COLO668 (cell line): ENCODE measurements around the gene LRRC27.

Source experiments
- DNase-seq: peaks from one replicate; lab custom pipeline; 2025; ENCODE audit not compliant: unreplicated experiment; lab: John Stamatoyannopoulos, UW

LRRC27 gene

GRCh38 chr10:132421847-132422751 lies 90.1 kb downstream of the LRRC27 start:
- peak; percentile 91 for DNase-seq

- peak; percentile 40 for DNase-seq
Measured at GRCh38 chr10:132422903-132423825, 91.2 kb downstream of the LRRC27 start.

GRCh38 chr10:132423966-132424861 lies 92.2 kb downstream of the LRRC27 start:
- DNase-seq = peak; percentile 62

- DNase-seq = no peak
Measured at GRCh38 chr10:132425029-132425756, 93.2 kb downstream of the LRRC27 start.

- no peak for DNase-seq
Measured at GRCh38 chr10:132425757-132426155, 93.8 kb downstream of the LRRC27 start.

GRCh38 chr10:132427006-132427771 lies 95.2 kb downstream of the LRRC27 start:
- DNase-seq = no peak

- DNase-seq = no peak
Measured at GRCh38 chr10:132427939-132428367, 96.0 kb downstream of the LRRC27 start.

- no peak for DNase-seq
Measured at GRCh38 chr10:132428486-132428995, 96.5 kb downstream of the LRRC27 start.
